GM23338 (cell line): ENCODE data around the gene UBE2C. TPM values are rescaled to one million over a fixed set of nuclear protein-coding genes. Genes with fewer than 3 reads are reported as not detected.
A peak's percentile ranks its signal among the peaks of the same experiment; 100 is the strongest.

Experiments
- ATAC-seq: fragments of 200-7000 bp; cut with Tn5 transposase; 3 replicates; pipeline ENCODE4 v1.9.1; 2020
- DNase-seq: peaks from one replicate; pipeline ENCODE4 v3.0.0-alpha.2; 2015; ENCODE audit warnings: low spot score
- H2AFZ ChIP-seq: fragments of 200-600 bp; sonication (generic); 2 replicates; pipeline ENCODE4 v1.8.0; 2016; ENCODE audit warnings: antibody characterized with exemption, mild to moderate bottlenecking, moderate library complexity
- H3F3A ChIP-seq: fragments of 200-600 bp; sonication (generic); replicated peaks from 2 replicates; pipeline ENCODE4 v1.8.0; 2017; ENCODE audit warnings: antibody characterized with exemption, mixed run types, low read depth
- H3K27ac ChIP-seq: fragments of 200-600 bp; sonication (generic); 2 replicates; pipeline ENCODE4 v1.6.1; 2016; ENCODE audit warnings: low read depth
- H3K27me3 ChIP-seq: fragments of 200-600 bp; sonication (generic); 2 replicates; pipeline ENCODE4 v1.8.0; 2016; ENCODE audit warnings: mild to moderate bottlenecking, mixed run types, moderate library complexity; ENCODE audit not compliant: insufficient read depth
- H3K36me3 ChIP-seq: fragments of 200-600 bp; sonication (generic); 2 replicates; pipeline ENCODE4 v1.8.0; 2016; ENCODE audit warnings: mild to moderate bottlenecking; ENCODE audit not compliant: insufficient read depth
- H3K4me1 ChIP-seq: fragments of 200-600 bp; sonication (generic); 2 replicates; pipeline ENCODE4 v1.8.0; 2016; ENCODE audit warnings: mild to moderate bottlenecking, moderate library complexity; ENCODE audit not compliant: insufficient read depth
- H3K4me2 ChIP-seq: fragments of 200-600 bp; sonication (generic); 2 replicates; pipeline ENCODE4 v1.7.1; 2017; ENCODE audit warnings: mixed run types
- H3K4me3 ChIP-seq: fragments of 200-600 bp; sonication (generic); 2 replicates; pipeline ENCODE4 v1.6.1; 2016; ENCODE audit warnings: mixed run types
- H3K79me2 ChIP-seq: fragments of 200-600 bp; sonication (generic); replicated peaks from 2 replicates; pipeline ENCODE4 v1.8.0; 2017; ENCODE audit warnings: mild to moderate bottlenecking; ENCODE audit not compliant: insufficient read depth
- H3K9me2 ChIP-seq: fragments of 200-600 bp; sonication (generic); 2 replicates; pipeline ENCODE4 v1.8.0; 2017; ENCODE audit not compliant: insufficient read depth
- H4K20me1 ChIP-seq: fragments of 200-600 bp; sonication (generic); replicated peaks from 2 replicates; pipeline ENCODE4 v1.8.0; 2017; ENCODE audit warnings: mild to moderate bottlenecking; ENCODE audit not compliant: insufficient read depth
- H3K27ac Mint-ChIP-seq: 2 replicates; pipeline ENCODE4 v1.8.0; 2020; ENCODE audit warnings: inconsistent platforms, mild to moderate bottlenecking, moderate library complexity, mixed read lengths
- H3K27me3 Mint-ChIP-seq: 3 replicates; pipeline ENCODE4 v1.8.0; 2022; ENCODE audit warnings: low read depth, mild to moderate bottlenecking, moderate library complexity, mixed read lengths, inconsistent platforms; ENCODE audit not compliant: insufficient read depth, poor library complexity
- H3K36me3 Mint-ChIP-seq: 3 replicates; pipeline ENCODE4 v1.8.0; 2021; ENCODE audit warnings: low read depth, mild to moderate bottlenecking, inconsistent platforms, moderate library complexity, mixed read lengths
- H3K4me1 Mint-ChIP-seq: 3 replicates; pipeline ENCODE4 v1.8.0; 2020; ENCODE audit warnings: mild to moderate bottlenecking, inconsistent platforms, mixed read lengths
- H3K4me3 Mint-ChIP-seq: 3 replicates; pipeline ENCODE4 v1.8.0; 2021; ENCODE audit warnings: moderate library complexity, mild to moderate bottlenecking, inconsistent platforms, mixed read lengths
- H3K9me3 Mint-ChIP-seq: 3 replicates; pipeline ENCODE4 v1.8.0; 2020; ENCODE audit warnings: moderate library complexity, mild to moderate bottlenecking, inconsistent platforms, mixed read lengths
- CTCF ChIP-seq, 2 experiments: fragments of 200-600 bp in 1 of 2; sonication (generic) in 1 of 2; conservative IDR thresholded peaks; 2 replicates each; pipeline versions ENCODE4 v1.5.1 to v1.6.1; 2016 to 2017; ENCODE audit warnings: antibody characterized with exemption in 2 of 2, low read depth in 2 of 2, mild to moderate bottlenecking in 2 of 2, moderate library complexity in 1 of 2
- STAT1 ChIP-seq: IDR thresholded peaks from one replicate; pipeline ENCODE4 v1.6.1; 2016; ENCODE audit warnings: antibody characterized with exemption; ENCODE audit not compliant: unreplicated experiment
- ZNF462 ChIP-seq: fragments of 250-450 bp; sonication (Bioruptor Pico); IDR thresholded peaks from 2 replicates; pipeline ENCODE4 v1.5.0; 2020; ENCODE audit warnings: mild to moderate bottlenecking, moderate library complexity
- polyA plus RNA-seq: library from polyadenylated mRNA; unstranded; fragments of >200 nt; fragmentation: Nextera tagmentation; extraction: Ambion mirVana; gene quantifications from 2 replicates; pipeline ENCODE4 v1.2.1, GENCODE V29; 2016
- total RNA-seq: library from RNA; depleted of rRNA; stranded (reverse); fragments of >200 nt; shearing (Covaris generic); gene quantifications from 2 replicates; pipeline ENCODE4 v1.2.3, GENCODE V29; 2014

The UBE2C gene
- total and polyA plus RNA-seq, 2 experiments from 2014 or later = 247 to 698 TPM

GRCh38 chr20:45788351-45788750 is 24.1 kb upstream of the UBE2C start (continued):
- TF ChIP-seq ZNF462 (CRISPR knock-in tag) = no peak

GRCh38 chr20:45792317-45793118 is 19.9 kb upstream of the UBE2C start:
- H3K4me3 ChIP-seq = peak overlapping the region; percentile 94
- DNase-seq (no peak), ATAC-seq (peak; percentile 16; the same call in 1 of the 3 replicates)
- no peak for TF ChIP-seq CTCF (conservative IDR thresholded peaks at IDR 0.05; ENCODE audit: low read depth in 2 of 2)
- TF ChIP-seq STAT1 = no peak
- peaks cover 4% of the 10 kb centered on the region; the same call in 1 of the 2 replicates for H3K4me1 ChIP-seq
- no peaks in the 10 kb centered on the region for H3K9me2 ChIP-seq
- no peaks in the 10 kb centered on the region; the same call in 1 of the 2 replicates for H4K20me1 ChIP-seq
- H3K4me1 Mint-ChIP-seq = peaks cover 7% of the 10 kb centered on the region
- peak overlapping the region; percentile 78; the same call in 1 of the 2 replicates for H3K27ac Mint-ChIP-seq
- no peaks in the 10 kb centered on the region for H3K27me3 ChIP-seq
- H3K4me2 ChIP-seq = peak overlapping the region; percentile 78
- 0 out of 2 replicates have a peak, but pooled peaks cover 12% of the 10 kb centered on the region for H3K79me2 ChIP-seq
- no peaks in the 10 kb centered on the region for H3F3A ChIP-seq
- peak overlapping the region; percentile 87 for H3K4me3 Mint-ChIP-seq
- peaks cover 12% of the 10 kb centered on the region for H3K27me3 Mint-ChIP-seq
- peak overlapping the region; percentile 95 for H2AFZ ChIP-seq
- peaks cover 18% of the 10 kb centered on the region for H3K36me3 ChIP-seq
- no peak overlapping the region for H3K27ac ChIP-seq
- H3K9me3 Mint-ChIP-seq = no peaks in the 10 kb centered on the region
- H3K36me3 Mint-ChIP-seq = peaks cover 37% of the 10 kb centered on the region
